Progenitor cell of endocrine pancreas (in vitro differentiated cells): ENCODE data around the gene DNAI1. TPM values are rescaled to one million over a fixed set of nuclear protein-coding genes. Genes with fewer than 3 reads are reported as not detected.

ENCODE experiments used
- DNase-seq: peaks from one replicate; pipeline ENCODE4 v3.0.0; 2021; ENCODE audit warnings: low spot score; ENCODE audit not compliant: unreplicated experiment
- H3K27ac Mint-ChIP-seq: 2 replicates; pipeline ENCODE4 v1.8.0; 2021; ENCODE audit warnings: mild to moderate bottlenecking, moderate library complexity, mixed read lengths
- H3K27me3 Mint-ChIP-seq: 2 replicates; pipeline ENCODE4 v1.8.0; 2021; ENCODE audit warnings: mixed read lengths
- H3K36me3 Mint-ChIP-seq: 2 replicates; pipeline ENCODE4 v1.8.0; 2022; ENCODE audit warnings: mixed read lengths; ENCODE audit not compliant: insufficient read depth
- H3K4me1 Mint-ChIP-seq: 2 replicates; pipeline ENCODE4 v1.8.0; 2021; ENCODE audit warnings: low read depth, mixed read lengths
- H3K4me3 Mint-ChIP-seq: 2 replicates; pipeline ENCODE4 v1.8.0; 2021; ENCODE audit warnings: low read depth, mild to moderate bottlenecking, moderate library complexity, mixed read lengths
- H3K9me3 Mint-ChIP-seq: 2 replicates; pipeline ENCODE4 v1.8.0; 2021; ENCODE audit warnings: low read depth, mixed read lengths
- total RNA-seq: library from RNA; stranded (reverse); gene quantifications from 2 replicates; pipeline ENCODE4 v1.2.1, GENCODE V29; 2021
- TF ChIP-seq, protein P1 (sequence below): fragments of 200-600 bp; sonication (generic); IDR thresholded peaks from one replicate; pipeline ENCODE4 v1.5.0; 2021; ENCODE audit warnings: antibody characterized with exemption, mild to moderate bottlenecking; ENCODE audit not compliant: unreplicated experiment

DNAI1 gene
- total RNA-seq, 1 donor from 2014 or later, result 1.2 TPM

DNA sequence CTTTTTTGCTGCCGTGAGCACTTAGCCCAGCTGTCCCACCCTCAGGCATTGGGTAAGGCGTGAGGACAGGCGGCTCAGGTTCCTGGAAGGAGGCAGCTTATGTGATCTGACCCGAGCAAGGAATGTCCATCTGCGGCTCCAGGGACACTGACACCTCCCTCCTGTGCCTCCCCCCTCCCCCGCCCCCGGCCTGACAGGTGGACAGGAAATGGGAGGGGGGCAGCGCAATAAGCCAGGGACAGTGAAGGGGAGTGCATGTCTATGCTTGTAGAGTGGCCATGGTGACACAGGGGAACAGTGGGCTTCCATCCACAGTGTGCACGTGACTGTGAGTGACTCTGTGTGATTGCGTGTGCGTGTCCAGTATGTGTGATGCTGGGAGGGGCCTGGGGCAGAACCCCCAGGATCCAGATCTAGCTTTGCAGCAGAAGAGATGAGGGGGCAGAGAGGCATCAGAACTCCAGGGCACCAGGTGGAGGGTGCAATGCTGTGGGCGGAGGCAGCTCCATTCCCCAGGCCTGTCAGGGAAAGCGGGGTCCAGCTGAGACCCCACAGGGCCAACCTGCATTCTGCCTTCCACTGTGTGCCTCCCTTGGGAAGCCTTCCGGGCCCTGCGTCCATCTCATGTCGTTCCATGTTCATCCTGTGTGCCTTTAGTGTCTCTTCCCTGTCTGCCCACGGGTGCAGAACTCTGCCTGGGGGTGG is 100.5 kb downstream of the DNAI1 start:
- no peak for DNase-seq
- H3K4me1 Mint-ChIP-seq, result peaks cover 10% of the 10 kb centered on the region
- TF ChIP-seq, protein P1, sequence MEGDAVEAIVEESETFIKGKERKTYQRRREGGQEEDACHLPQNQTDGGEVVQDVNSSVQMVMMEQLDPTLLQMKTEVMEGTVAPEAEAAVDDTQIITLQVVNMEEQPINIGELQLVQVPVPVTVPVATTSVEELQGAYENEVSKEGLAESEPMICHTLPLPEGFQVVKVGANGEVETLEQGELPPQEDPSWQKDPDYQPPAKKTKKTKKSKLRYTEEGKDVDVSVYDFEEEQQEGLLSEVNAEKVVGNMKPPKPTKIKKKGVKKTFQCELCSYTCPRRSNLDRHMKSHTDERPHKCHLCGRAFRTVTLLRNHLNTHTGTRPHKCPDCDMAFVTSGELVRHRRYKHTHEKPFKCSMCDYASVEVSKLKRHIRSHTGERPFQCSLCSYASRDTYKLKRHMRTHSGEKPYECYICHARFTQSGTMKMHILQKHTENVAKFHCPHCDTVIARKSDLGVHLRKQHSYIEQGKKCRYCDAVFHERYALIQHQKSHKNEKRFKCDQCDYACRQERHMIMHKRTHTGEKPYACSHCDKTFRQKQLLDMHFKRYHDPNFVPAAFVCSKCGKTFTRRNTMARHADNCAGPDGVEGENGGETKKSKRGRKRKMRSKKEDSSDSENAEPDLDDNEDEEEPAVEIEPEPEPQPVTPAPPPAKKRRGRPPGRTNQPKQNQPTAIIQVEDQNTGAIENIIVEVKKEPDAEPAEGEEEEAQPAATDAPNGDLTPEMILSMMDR, result no peak
- peaks cover 2% of the 10 kb centered on the region for H3K9me3 Mint-ChIP-seq
- H3K27me3 Mint-ChIP-seq, result peaks cover 41% of the 10 kb centered on the region
- no peak overlapping the region for H3K4me3 Mint-ChIP-seq
- no peaks in the 10 kb centered on the region for H3K36me3 Mint-ChIP-seq
- H3K27ac Mint-ChIP-seq, result no peak overlapping the region

DNA sequence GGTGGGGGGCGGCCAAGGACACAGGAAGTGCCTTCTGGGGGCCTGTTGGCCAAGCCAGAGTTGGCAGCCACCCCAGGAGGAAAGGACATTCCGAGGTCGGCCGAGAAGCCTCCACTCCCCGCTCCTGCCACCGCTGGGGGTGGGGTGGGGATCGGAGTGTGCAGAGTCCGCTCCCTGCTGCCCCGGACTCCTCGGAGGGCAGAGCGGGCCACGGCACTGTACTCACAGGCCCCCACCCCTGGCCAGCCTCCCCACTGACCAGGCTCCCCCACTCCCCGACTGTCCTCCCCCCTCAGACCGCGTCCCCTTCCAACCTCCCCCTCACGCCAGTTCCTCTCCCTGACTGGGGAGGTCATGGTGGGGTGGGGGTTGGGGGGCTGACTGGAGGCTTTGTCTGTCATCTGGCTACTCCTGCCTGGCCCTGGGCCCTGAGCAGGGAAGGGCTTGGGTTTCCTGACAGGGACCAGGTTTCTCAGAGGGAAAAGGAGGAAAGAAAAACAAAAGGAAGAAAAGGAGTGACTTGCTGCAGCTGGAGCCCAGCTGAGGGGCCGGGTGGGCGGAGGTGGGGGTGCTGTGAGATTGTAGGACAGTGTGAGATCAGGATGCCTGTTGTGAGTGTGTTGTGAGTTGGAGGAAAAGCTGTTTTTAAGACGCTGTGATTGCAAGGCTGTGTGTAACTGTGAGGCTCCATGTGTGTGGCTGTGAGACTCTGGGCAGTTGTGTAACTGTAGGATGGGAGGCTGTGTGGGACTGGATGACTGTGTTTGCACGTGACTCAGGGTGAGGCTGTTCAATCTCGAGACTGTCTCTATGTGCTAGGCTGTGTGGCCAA is 101.2 kb downstream of the DNAI1 start:
- TF ChIP-seq, protein P1, result no peak
- Mint-ChIP-seq H3K4me1 (peaks cover 10% of the 10 kb centered on the region), H3K4me3 (no peak overlapping the region), H3K36me3 (no peaks in the 10 kb centered on the region), H3K9me3 (peaks cover 2% of the 10 kb centered on the region), H3K27me3 (peaks cover 45% of the 10 kb centered on the region), H3K27ac (peak overlapping the region; percentile 5)
- DNase-seq, result no peak

DNA sequence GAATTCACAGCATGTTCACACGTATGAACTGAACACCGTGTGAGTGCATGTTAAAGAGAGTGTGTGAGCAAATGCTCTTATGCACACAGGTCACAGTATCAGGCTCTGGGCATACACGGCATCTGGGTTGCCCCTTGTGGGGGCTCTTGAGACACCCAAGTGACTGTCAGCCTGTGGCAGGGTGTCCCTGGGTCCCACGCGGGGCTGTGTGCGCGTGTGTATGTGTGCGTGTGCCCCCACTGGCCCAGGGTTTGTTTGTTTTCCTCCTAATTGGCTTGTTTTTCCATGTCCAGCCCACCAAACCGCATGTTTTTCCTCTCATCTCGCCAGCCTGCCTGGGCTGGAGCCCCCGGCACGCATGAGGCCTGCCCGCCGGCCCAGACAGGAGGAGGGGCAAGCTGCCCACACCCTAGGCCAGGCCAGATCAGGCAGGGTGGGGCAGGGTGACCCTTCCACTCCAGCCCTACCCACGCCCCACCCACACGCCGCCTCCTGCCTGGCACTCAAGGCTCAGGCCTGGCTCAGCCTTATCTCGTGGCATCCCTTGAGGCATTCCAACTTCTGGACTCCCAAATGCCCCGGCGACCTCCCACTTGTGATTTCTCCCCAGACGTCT is 102.1 kb downstream of the DNAI1 start:
- Mint-ChIP-seq H3K9me3 (peaks cover 2% of the 10 kb centered on the region), H3K27me3 (peaks cover 46% of the 10 kb centered on the region), H3K4me1 (peaks cover 9% of the 10 kb centered on the region), H3K27ac (no peak overlapping the region), H3K4me3 (no peak overlapping the region), H3K36me3 (no peaks in the 10 kb centered on the region)
- TF ChIP-seq, protein P1, result no peak
- DNase-seq, result no peak

DNA sequence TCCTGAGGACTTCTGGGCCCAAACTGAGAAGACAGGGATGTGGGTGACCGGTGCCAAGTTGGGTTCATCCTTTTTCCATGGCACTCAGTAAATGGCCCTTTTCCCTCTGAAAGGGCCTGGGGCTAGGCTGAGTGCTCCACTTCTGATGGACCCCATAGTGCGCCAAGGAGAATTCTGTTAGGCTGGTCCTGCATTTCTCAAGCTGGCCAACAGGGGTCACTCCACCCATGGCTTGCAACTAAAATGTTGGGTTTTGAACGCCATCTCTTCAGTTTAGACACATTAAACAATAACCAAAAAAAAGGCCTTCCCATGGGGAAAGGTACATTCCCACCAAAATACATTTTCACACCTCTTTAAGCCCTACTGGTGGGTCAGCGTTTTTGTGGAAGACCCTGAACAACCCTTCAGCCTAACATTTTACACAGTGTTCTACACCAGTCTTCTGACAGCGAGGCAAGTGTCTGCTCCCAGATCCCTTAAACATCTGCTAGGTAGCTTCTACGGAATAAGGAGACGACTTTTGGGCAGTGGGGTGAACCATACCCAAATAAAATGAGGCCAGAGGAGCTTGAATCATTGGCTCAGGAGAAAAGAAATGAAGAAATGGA is 103.6 kb downstream of the DNAI1 start:
- H3K27ac Mint-ChIP-seq, result no peak overlapping the region

More for the DNA sequence above, 103.6 kb downstream of the DNAI1 start:
- H3K4me3 Mint-ChIP-seq, result no peak overlapping the region
- peaks cover 2% of the 10 kb centered on the region for H3K9me3 Mint-ChIP-seq
- TF ChIP-seq, protein P1, result peak; percentile 49
- H3K27me3 Mint-ChIP-seq, result peaks cover 49% of the 10 kb centered on the region
- DNase-seq, result no peak
- H3K4me1 Mint-ChIP-seq, result peaks cover 9% of the 10 kb centered on the region
- H3K36me3 Mint-ChIP-seq, result no peaks in the 10 kb centered on the region
